Nephron (organoid): ENCODE measurements around the gene PRDX3.
A peak's percentile ranks its signal among the peaks of the same experiment; 100 is the strongest.

ENCODE experiments used
- H3K27ac Mint-ChIP-seq, 3 experiments: 2 replicates each; pipeline ENCODE4 v1.8.0; 2020; ENCODE audit warnings: mixed read lengths in 3 of 3, mild to moderate bottlenecking in 2 of 3, moderate library complexity in 1 of 3
- H3K27me3 Mint-ChIP-seq: 2 replicates; pipeline ENCODE4 v1.8.0; 2021; ENCODE audit warnings: low read depth, mild to moderate bottlenecking, moderate library complexity, mixed read lengths
- H3K36me3 Mint-ChIP-seq: 2 replicates; pipeline ENCODE4 v1.8.0; 2020; ENCODE audit warnings: low read depth, mixed read lengths
- H3K4me1 Mint-ChIP-seq: 2 replicates; pipeline ENCODE4 v1.8.0; 2020; ENCODE audit warnings: mixed read lengths
- H3K4me3 Mint-ChIP-seq, 3 experiments: 2 replicates each; pipeline ENCODE4 v1.8.0; 2020; ENCODE audit warnings: mild to moderate bottlenecking in 3 of 3, mixed read lengths in 3 of 3, moderate library complexity in 2 of 3
- H3K9me3 Mint-ChIP-seq: 2 replicates; pipeline ENCODE4 v1.8.0; 2020; ENCODE audit warnings: mixed read lengths
- TF ChIP-seq, protein P1 (sequence below), 3 experiments: fragments of 200-600 bp; sonication (generic); IDR thresholded peaks; one replicate each; pipeline ENCODE4 v1.5.0; 2021; ENCODE audit warnings: antibody characterized with exemption in 3 of 3; ENCODE audit not compliant: unreplicated experiment in 3 of 3

Gene PRDX3

DNA sequence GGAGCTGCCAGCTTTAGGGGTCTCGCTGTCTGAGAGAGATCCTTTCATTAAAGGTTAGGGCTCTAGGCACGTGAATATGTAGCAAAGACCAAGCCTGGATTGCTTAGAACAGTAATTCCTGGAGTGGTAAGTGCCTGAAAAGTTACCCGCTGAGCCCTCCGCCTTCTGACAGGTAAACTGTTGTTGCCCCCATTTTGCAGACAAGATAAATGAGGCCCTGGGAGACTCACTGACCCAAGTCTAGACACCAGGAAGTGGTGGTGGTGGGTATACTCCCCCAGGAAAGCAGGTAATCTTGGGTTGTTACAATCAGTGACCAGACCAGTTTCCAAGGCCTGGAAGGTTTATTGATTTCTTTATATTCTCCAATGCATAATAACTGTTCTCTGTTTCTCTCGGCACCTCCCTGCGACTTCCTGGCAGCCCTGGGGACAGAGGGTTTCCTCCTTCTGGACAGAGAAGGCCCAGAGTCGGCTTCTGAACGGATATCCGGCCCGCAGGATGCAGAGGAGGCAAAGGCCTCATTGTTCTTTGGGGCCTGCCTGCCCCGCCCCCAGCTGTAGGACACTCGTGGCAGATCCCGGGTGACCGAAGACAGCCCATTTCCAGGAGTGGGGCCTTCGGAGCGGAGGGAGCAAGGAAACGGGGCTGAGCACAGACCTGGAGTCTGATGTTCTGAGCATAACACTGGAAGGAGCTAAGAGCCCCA, 27.4 kb upstream of the PRDX3 start:
- peaks cover 18% of the 10 kb centered on the region for H3K27me3 Mint-ChIP-seq
- H3K27ac Mint-ChIP-seq, result peak overlapping the region; percentile 93 to 94 (median 94)
- peak overlapping the region; percentile 91 to 95 (median 92) for H3K4me3 Mint-ChIP-seq
- TF ChIP-seq, protein P1, sequence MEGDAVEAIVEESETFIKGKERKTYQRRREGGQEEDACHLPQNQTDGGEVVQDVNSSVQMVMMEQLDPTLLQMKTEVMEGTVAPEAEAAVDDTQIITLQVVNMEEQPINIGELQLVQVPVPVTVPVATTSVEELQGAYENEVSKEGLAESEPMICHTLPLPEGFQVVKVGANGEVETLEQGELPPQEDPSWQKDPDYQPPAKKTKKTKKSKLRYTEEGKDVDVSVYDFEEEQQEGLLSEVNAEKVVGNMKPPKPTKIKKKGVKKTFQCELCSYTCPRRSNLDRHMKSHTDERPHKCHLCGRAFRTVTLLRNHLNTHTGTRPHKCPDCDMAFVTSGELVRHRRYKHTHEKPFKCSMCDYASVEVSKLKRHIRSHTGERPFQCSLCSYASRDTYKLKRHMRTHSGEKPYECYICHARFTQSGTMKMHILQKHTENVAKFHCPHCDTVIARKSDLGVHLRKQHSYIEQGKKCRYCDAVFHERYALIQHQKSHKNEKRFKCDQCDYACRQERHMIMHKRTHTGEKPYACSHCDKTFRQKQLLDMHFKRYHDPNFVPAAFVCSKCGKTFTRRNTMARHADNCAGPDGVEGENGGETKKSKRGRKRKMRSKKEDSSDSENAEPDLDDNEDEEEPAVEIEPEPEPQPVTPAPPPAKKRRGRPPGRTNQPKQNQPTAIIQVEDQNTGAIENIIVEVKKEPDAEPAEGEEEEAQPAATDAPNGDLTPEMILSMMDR (IDR thresholded peaks at IDR 0.05; ENCODE audit: unreplicated experiment in 3 of 3), result no peak
- H3K9me3 Mint-ChIP-seq, result no peaks in the 10 kb centered on the region
- H3K36me3 Mint-ChIP-seq, result no peaks in the 10 kb centered on the region
- peaks cover 41% of the 10 kb centered on the region for H3K4me1 Mint-ChIP-seq

DNA sequence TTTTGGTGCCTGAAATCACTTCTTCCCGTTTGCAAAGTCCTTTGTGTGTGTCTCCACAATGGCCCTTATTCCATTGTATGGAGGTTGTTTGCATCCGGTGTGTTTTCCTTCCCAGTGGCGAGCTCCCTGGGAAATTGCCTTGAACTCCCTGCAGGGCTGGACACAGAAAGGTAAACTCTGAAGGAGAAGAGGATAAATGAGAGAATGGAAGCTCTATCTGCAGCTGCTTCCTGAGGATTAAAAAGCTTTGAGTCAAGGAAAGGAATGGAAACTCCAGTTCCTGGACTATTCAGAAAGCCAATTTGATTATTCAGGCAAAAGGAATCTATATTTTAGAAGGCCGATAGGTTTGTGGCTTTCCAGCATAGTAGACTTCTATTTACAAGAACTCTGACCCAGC, 24.4 kb upstream of the PRDX3 start:
- Mint-ChIP-seq H3K9me3 (no peaks in the 10 kb centered on the region), H3K36me3 (no peaks in the 10 kb centered on the region), H3K27ac (peak overlapping the region in 2 of 3 experiments; percentile 24 to 35)

GRCh38 chr10:119201233-119201632, 22.6 kb upstream of the PRDX3 start:
- no peak overlapping the region for H3K4me3 Mint-ChIP-seq
- peaks cover 48% of the 10 kb centered on the region for H3K27me3 Mint-ChIP-seq
- no peak overlapping the region for H3K27ac Mint-ChIP-seq
- H3K9me3 Mint-ChIP-seq, result no peaks in the 10 kb centered on the region
- TF ChIP-seq, protein P1 (IDR thresholded peaks at IDR 0.05; ENCODE audit: unreplicated experiment in 3 of 3), result no peak
- H3K36me3 Mint-ChIP-seq, result no peaks in the 10 kb centered on the region
- H3K4me1 Mint-ChIP-seq, result peaks cover 8% of the 10 kb centered on the region

More for the DNA sequence above, 24.4 kb upstream of the PRDX3 start:
- Mint-ChIP-seq H3K4me1 (peaks cover 12% of the 10 kb centered on the region), H3K27me3 (peaks cover 35% of the 10 kb centered on the region), H3K4me3 (peak overlapping the region in 1 of 3 experiments; percentile 43)
- TF ChIP-seq, protein P1 (IDR thresholded peaks at IDR 0.05; ENCODE audit: unreplicated experiment in 3 of 3), result no peak

DNA sequence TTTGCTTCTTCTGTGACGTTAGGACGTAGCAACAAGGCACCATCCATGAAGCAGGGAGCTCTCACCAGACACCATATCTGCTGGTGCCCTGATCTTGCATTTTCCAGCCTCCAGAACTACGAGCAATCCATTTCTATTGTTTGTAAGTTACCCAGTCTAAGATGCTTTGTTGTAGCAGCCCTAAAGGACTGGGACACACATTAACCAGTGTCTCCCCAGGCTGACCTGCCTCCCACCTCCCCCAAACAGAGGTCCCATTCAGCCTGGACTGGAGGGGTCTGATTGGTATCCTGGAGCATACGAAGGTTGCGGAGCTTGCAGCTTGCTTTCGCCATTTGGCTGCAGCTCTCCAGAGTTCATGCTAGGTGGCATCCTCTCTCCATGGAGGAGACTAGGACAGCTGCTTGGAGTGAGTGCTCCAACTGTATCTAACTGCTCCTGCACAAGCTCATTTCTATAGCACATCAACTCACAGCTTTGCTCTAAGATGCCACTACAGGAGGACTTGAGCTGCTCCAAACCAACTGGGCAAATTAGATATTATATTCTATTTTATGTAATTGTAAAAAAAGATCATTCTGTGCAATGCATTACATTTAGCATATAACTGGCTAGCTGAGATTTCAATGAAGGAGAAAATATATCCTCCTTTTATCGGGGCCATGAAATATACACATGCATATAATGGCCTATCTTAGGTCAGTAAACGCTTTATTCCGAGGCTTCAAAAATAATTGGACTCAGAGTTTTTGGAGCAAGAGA, 20.8 kb upstream of the PRDX3 start:
- H3K4me1 Mint-ChIP-seq, result peaks cover 5% of the 10 kb centered on the region
- no peak overlapping the region for H3K4me3 Mint-ChIP-seq
- no peak overlapping the region for H3K27ac Mint-ChIP-seq
- no peaks in the 10 kb centered on the region for H3K9me3 Mint-ChIP-seq
- TF ChIP-seq, protein P1 (IDR thresholded peaks at IDR 0.05; ENCODE audit: unreplicated experiment in 3 of 3), result peak; percentile 81 to 86 (median 85)
- no peaks in the 10 kb centered on the region for H3K36me3 Mint-ChIP-seq
- peaks cover 50% of the 10 kb centered on the region for H3K27me3 Mint-ChIP-seq

- H3K36me3 Mint-ChIP-seq, result no peaks in the 10 kb centered on the region
- H3K9me3 Mint-ChIP-seq, result no peaks in the 10 kb centered on the region
- H3K27ac Mint-ChIP-seq, result no peak overlapping the region
- no peak overlapping the region for H3K4me3 Mint-ChIP-seq
- H3K4me1 Mint-ChIP-seq, result peaks cover 5% of the 10 kb centered on the region
- TF ChIP-seq, protein P1 (IDR thresholded peaks at IDR 0.05; ENCODE audit: unreplicated experiment in 3 of 3), result peak in 2 of 3 experiments; percentile 15 to 23
- H3K27me3 Mint-ChIP-seq, result peaks cover 44% of the 10 kb centered on the region
Measured at GRCh38 chr10:119198438-119198837, 19.8 kb upstream of the PRDX3 start.
